ENCODE measurements around the gene NCAM2.
"Not testable (repeated sequence)": the region's sequence is repeated elsewhere in the genome, so short reads cannot be mapped to it uniquely, and the experiment has no call there.

The NCAM2 gene

DNA sequence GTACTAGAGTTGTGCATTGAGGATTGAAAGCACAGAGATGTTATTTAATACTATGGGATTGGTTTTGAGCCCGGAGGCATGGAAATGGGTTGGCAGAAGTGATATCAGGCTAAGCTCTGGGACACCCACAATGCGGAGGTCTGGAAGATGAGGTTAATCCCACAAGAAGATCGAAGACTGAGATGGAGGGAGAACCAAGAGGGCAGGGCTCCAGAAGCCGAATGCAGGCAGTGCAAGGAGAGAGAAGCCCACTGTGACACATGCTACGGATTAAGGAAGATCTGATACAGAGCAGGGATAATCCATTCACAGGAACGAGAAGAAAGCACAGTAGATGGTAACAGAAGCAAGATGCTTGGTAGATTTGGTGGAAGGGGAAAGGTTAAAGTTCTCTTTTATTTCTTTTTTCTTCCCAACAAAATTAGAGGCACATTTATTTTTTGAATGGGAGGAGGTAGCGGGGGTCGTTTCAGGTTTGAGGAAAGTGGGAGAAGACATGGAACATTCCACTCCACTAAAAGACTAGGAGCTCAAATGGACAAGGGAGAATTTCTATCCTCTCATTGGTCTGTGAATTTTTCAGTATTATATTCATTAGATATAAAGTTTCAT is 113.2 kb downstream of the NCAM2 start:
- no peak for DNase-seq

DNA sequence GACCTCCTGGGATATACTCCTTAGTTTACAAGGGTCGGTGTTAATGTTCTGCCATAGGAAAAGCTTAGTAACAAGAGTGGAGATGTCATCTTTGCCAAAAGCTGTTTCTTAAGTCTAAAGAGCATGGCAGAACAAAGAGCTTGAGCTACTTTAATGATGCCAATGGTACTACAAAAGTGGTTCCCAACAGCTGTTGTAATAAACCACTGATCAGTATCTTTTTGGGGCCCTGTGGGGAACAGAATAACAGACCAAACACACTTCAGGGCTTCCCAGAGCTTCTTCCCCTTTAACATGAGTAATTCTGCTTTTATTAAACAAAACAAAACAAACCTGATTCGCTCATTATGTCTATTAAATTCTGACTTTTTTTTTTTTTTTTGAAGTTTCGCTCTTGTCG is 116.3 kb downstream of the NCAM2 start:
- no peak for DNase-seq

DNA sequence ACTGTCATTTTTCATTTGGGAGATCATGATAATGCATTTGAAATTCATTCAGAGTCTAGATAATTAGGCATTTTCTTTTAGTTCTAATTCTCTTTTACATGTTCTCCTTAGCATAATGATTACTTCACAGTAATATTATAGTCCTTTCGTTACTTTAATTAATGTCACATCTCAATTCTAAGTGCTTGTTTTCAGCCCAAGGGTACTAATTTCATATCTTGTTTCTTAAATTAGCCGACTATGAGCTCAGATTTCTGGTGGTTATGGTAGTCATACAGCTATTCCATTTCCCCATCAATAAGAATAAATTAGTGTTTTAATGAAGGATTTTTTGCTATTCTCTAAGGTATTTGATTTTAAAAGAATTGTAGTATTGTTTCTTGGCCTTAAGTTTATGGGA is 120.9 kb downstream of the NCAM2 start:
- no peak for DNase-seq

DNA sequence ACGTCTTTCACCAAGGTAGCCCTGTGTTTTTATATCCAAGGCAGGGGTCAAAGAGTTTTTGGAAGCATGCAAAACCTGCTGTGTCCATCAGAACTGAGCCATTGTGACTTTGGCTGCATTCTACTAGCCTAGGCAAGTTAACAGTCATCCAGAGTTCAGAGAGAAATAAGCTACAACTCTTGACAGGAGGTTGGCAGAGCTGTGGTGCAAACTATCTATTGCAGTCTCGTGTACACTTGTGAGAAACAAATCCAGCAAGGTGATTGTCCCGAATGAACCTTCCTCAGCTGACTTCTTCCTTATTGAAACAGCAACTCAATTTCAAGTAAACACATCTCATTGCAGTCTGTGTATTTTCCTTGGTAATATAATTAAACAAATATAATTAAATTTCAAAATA is 124.5 kb downstream of the NCAM2 start:
- no peak for DNase-seq

DNA sequence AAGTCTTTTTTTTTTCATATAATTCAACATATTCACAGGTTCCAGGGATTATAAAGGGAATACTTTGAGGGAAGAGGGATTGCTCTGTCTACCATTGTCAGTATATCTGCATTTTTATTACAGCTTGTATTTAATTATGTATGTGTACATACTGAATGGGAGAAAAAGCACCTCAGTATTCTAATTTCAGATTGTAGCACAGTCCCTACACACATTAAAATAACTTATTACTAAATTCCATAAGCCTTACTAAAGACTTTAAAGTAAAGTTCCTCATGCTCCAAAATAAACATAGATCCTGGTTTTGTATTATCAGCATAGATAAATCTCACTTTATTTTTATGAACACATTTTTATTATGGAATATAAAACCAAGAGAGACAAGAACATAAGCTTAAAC is 134.2 kb downstream of the NCAM2 start:
- DNase-seq: no peak

DNA sequence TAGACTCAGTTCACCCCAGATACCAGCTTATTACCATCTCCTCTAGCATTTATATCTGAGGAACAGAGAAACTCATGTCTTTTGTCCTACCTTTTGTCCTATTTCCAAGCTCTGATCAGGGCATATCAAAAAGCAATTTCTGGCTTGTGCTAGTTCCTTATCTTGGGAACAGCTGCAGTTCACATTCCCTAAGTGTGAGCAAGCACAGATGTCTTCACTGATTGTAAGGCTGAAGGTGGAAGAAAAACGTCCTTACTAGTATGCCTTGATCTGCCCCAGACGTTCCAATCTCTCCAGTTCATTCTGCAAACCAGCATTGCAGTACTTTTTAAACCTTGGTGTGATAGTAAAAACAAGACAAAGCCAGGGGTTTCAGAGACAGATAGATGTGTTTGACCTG is 139.8 kb downstream of the NCAM2 start:
- no peak for DNase-seq

DNA sequence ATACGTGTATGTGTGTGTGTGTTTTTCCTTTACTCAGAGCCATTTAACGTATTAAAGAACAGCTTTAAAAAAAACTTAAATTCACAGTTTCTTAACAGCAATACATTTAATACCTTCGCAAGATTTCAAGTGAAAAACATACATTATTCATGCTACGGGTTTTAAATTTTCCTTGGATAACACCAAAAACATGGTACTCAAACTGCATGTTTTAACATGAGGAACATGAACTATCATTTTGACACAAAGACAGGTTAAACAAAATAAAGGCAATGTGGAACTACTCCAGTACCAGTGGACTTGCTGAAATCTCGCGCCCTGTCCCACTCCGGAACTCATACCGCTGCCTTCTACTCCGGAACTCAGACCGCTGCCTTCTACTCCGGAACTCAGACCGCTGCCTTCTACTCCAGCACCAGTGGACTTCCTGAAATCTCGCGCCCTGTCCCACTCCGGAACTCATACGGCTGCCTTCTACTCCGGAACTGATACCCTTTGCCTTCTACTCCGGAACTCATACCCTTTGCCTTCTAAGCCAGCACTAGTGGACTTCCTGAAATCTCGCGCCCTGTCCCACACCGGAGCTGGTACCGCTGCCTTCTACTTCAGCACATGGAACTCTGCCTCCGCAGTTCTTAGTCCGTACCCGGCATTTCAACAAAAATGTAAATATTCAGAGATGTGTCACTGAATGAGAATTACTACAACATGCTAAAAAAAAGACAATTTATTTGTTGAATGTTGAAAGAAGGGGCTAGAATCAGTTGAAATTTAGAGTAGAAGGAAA is 148.6 kb downstream of the NCAM2 start:
- DNase-seq: no peak

DNA sequence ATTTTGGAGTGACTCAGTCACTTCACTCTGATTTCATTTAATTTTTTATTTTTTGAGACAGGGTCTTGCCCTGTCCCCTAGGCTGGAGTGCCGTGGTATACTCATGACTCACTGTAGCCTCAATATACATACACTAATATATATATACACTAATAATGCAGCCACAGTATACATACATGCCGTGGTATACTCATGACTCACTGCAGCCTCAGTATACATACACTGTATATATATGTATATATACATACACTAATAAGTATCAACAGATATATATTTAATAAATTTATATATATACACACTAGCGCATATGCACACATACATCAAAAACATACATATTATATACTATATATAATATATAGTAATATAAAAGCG is 149.2 kb downstream of the NCAM2 start:
- DNase-seq: no peak

DNA sequence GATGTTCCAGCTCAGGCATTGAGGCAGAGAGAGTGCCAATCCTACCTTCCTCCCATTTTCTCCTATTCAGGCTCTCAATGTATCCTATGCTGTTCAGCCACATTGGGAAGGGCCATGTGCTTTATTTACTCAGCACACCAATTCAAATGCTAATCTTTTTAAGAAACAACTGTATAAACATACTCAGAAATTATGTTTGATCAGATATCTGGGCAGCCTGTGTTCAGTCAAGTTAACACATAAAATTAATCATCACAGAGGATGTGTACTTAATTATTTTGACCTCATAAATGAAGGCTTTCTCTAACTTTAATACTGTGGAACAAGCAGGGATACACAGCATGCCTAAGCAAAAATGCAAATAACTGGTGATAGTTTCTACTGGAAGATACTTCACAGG is 149.8 kb downstream of the NCAM2 start:
- DNase-seq: no peak

DNA sequence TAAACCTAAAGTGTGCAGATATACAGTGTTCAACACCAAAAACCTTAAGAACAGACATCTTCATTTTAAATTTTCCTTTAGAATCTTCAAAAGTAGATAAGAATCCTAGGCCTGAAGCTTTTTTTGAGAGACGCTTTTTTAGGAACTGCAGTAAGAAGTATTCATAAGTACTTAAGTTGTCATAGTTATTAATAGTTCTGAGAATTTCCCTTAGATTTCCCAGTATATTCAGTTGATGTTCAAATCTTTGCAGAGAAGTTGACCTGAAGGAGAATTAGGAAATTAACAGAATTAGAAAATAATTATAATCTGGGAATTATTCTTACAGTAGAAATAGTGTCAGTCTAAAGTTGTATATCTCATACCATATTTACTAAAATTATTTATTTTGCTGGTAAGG is 150.3 kb downstream of the NCAM2 start:
- DNase-seq: peak in 1 of 3 donors; percentile 4

DNA sequence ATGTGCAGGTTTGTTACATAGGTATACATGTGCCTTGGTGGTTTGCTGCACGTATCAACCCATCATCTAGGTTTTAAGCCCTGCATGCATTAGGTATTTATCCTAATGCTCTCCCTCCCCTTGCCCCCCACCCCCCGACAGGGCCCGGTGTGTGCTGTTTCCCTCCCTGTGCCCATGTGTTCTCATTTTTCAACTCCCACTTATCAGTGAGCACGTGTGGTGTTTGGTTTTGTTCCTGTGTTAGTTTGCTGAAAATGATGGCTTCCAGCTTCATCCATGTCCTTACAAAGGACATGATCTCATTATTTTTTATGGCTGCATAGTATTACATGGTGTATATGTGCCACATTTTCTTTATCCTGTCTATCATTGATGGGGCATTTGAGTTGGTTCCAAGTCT is 151.2 kb downstream of the NCAM2 start:
- DNase-seq: not testable (repeated sequence)

DNA sequence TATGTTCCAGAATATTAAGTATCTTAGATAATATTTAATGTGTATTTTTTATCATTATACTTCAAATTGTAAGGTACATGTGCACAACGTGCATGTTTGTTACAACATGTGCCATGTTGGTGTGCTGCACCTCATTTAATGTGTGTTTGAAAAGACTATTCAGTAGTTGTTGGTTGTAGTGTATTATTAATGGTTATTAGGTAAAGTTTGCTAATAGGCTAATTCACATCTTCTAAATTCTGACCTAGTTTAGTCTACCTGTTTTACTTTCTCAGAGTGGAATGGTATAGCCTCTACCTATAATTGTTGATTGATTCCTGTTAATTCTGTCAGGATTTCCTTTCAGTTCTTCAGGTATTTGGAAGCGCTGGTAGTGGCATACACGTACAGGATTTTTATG is 153.0 kb downstream of the NCAM2 start:
- no peak for DNase-seq

DNA sequence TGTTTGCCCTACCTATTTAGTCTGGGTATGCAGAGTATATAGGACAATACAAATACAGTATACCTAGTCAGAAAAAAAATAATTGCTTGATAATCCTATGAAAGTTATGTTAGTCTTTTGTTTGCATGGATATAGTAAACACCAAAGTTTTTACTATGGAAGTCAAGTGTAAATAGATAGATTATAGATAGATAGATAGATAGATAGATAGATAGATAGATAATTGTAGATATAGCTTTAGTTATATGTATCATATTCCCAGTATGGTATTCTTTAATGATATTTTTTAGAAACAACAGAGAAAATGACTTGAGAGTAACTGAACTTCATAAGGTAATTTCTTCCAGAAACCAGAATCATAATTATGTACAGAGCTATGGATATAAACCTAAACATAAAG is 158.2 kb downstream of the NCAM2 start:
- DNase-seq: no peak

DNA sequence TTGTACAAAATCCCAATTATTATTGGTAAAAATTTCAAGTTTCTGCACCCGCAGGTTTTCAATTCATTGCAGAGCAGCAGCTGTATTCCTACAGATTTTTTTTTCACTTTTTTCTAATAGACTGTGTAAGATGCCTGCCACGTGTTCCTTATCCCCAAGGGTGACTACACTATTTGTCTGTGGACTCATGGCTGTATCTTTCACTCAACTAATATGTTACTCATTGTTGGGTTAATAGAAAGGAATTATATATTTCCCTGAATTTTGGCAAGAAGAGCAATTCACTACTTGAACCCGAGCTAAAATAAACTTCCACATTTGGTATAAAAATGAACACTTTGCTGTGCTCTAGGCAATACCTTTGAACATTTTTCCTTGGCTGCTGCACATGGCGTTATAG is 158.7 kb downstream of the NCAM2 start:
- no peak for DNase-seq

DNA sequence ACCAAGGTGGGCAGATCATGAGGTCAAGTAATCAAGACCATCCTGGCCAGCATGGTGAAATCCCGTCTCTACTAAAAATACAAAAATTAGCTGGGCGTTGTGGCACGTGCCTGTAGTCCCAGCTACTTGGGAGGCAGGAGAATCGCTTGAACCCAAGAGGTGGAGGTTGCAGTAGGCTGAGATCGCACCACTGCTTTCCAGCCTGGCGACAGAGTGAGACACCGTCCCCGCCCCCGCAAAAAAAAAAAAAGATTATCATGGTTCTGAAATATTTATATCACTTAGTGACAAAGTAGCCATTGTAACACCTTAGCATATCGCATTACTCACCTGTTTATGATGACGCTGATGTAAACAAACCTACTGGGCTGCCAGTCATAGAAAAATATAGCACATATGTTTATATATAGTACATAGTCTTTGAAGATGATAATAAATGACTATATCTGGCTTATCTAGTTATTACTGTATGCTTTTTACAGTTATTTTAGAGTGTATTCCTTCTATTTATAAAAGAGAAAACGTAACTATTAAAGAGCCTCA is 160.2 kb downstream of the NCAM2 start:
- DNase-seq: no peak

DNA sequence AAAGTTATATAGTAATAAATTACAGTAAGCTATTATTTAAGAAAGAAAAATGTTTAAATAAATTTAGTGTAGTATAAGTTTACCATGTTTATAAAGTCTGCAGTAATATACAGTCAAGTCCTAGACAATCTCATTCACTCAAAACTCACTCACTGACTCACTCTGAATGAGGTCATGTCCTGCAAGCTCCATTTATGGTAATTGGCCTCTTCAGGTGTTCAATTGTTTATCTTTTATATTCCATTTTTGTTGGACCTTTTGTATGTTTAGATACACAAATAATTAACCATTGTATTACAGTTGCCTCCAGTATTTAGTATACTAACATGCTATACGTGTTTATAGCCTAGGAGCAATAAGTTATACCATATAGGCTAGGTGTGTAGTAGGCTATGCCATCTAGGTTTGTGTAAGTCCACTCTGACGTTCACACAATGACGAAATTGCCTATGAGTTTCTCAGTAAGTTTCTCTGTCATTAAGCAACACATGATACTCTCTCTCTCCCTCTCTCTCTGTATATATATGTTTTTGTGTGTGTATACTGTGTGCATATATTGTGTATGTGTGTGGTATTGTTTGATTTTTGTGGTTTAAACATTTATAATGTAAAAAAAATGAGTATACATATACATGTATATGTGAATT is 161.2 kb downstream of the NCAM2 start:
- DNase-seq: no peak

DNA sequence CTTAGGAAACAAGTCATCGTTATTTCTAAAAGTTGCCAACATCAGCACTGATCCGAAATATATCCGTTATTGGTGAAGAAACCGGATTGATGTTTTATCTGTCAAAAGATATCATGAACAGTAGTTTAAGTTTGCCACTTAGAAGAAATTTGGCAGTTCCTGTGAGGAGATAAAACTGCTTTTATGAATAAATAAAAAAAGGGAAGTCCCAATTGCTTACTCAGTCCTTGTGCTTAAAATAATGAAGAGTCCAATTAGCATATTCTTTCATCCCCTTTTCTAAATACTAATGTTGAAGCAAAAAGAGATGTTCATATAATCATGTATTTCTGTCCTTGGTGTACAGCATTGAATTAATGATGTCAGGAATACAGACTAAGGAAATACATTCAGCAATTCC is 164.6 kb downstream of the NCAM2 start:
- DNase-seq: peak in 2 of 3 donors; percentile 3 to 49

DNA sequence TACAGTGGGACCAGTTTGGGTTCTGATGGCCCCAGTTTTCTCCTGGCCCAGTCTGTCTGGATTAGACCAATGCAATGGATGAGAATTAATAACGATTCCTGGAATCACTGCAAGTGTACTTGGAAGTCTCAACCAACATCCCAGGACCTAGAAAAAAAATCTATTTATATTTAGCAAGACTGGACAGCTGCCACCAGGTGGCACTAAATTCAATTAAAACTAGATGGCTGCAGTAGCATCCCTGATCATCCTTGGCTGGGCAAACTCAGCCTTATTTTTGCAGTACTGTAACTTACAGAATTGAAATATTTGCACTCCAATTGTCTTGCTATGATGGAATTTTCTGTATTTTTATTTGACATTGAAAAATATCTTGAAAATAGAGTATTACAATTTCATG is 165.7 kb downstream of the NCAM2 start:
- DNase-seq: peak; percentile 78 to 81 (median 80)

DNA sequence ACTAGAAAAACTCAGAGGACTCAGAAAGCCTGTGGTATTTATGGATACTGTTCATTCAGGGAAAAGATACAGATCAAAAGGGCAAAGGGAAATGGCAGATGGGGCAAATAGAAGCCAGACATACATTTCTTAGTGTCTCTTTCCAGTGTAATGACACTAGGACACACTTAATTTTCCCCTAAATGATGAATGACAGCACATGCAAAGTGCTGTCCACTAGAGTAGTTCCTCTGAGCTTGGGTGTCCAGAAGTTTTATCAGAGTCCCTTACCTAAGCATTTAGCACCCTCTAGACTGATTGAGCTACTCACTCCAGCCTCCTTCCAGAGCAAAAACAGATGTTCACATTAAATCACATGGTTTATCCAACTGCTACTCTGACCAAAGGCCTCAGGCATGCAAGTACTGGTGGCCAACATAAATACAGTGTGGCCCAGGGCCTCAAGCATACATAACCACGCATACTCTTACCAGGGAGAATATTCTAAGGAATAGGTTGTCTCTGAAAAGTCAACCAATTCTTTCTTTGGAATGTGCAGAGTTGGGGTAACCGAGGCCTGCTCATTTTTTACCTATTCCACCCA is 166.9 kb downstream of the NCAM2 start:
- DNase-seq: no peak

DNA sequence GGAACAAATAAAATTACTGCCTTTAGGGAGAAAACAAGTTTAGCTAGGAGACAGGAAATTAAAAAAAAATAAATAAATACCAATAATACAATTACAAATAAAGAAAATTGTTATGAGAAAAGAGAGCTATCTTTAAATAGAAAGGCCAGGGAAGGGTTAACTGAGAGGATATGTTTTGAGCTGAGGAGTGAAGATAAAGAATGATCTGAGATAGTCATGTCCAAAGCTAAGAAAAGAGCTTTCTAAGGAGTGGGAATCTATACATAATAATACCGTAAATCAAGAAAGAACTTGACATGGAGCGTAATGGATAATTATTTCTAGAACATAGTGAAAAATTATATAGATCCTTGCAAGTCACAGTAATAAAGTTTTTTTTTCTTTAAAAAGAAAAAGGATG is 176.5 kb downstream of the NCAM2 start:
- DNase-seq: no peak

DNA sequence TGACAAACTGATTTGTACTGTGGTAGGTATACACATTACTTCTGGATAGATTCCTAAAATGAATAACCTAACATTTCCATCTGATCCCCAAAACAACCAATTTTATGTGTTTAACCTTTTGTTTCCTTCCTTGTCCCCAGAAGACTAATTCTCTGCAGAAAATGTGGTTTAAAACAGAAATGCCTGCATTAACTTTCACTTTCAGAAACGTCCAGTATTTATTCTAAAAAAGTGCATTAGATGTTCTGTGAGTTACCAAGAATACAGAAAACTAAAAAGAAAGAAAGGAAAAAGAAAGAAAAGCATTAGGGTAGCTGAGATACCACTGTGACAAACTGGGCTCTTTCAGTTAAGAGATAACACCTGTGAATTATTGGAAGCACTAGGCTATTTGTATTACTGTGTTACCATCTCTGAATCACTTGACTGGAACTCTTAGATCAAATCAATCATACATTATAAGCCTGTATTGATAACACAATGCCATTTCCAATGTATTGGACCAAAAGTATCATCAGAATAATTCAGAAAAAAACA is 177.7 kb downstream of the NCAM2 start:
- DNase-seq: no peak

DNA sequence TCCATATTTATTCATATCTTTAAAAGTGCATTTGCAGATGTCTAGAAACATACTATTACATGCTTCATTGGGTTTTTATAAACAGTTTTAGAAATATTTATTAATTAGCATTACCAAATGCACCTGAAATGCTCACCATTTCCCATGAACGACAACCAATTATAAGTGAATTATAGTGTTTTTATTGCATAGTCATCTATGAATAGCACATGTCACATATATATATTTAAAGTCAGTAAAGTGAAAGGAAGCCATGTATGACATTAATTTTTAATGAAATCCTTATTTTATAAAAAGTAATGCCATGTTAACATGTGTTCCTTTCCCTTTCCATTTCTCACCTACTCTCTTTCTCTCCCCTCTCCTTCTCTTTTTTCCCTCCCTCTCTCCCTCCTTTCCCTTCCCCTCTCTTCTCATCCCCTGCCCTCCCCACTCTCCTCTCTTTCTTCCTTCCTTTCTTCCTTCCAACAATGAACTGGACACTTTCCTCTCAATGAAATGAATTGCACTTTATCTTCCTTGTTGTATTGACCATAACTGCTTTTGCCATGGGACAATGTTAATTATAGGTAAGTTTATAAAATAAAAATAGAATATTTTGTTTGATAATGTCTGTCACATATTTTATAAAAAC is 179.3 kb downstream of the NCAM2 start:
- DNase-seq: no peak
